GM12878 (cell line): ENCODE results near the gene CD2BP2. TPM values are rescaled to one million over a fixed set of nuclear protein-coding genes. Genes with fewer than 3 reads are reported as not detected.

ENCODE experiments used
- ATF7 ChIP-seq: fragments of 450-650 bp; IDR thresholded peaks from 2 replicates; pipeline ENCODE4 v1.6.1; 2016; ENCODE audit warnings: low read depth, mild to moderate bottlenecking
- BCL11A ChIP-seq: IDR thresholded peaks from 2 replicates; pipeline ENCODE4 v1.6.1; 2011; ENCODE audit warnings: low read depth, low read length
- CREB1 ChIP-seq: IDR thresholded peaks from 2 replicates; pipeline ENCODE4 v1.6.1; 2012; ENCODE audit warnings: low read depth, mild to moderate bottlenecking, inconsistent platforms
- DPF2 ChIP-seq: fragments of 450-650 bp; IDR thresholded peaks from 2 replicates; pipeline ENCODE4 v1.6.1; 2017; ENCODE audit warnings: mild to moderate bottlenecking
- ETV6 ChIP-seq, 2 experiments: fragments of 450-650 bp in 1 of 2; IDR thresholded peaks in 1 of 2; conservative IDR thresholded peaks in 1 of 2; 2 replicates each; pipeline ENCODE4 v1.6.1; 2014; ENCODE audit warnings: antibody characterized with exemption in 1 of 2, borderline replicate concordance in 1 of 2, low read depth in 1 of 2, mild to moderate bottlenecking in 1 of 2, moderate library complexity in 1 of 2
- GABPA ChIP-seq: IDR thresholded peaks from 2 replicates; pipeline ENCODE4 v1.6.1; 2014; ENCODE audit warnings: antibody characterized with exemption, low read depth, mild to moderate bottlenecking, inconsistent platforms
- IRF4 ChIP-seq: IDR thresholded peaks from 2 replicates; pipeline ENCODE4 v1.6.1; 2011; ENCODE audit warnings: low read depth, low read length
- NFXL1 ChIP-seq: fragments of 450-650 bp; IDR thresholded peaks from 2 replicates; pipeline ENCODE4 v1.6.1; 2017; ENCODE audit warnings: antibody characterized with exemption, mild to moderate bottlenecking, borderline replicate concordance
- NFYB ChIP-seq: IDR thresholded peaks from 2 replicates; pipeline ENCODE4 v1.6.1; 2011; ENCODE audit warnings: low read depth, mild to moderate bottlenecking, low read length, improper control_type of control experiment, moderate library complexity; ENCODE audit not compliant: insufficient read depth
- POLR2AphosphoS5 ChIP-seq: IDR thresholded peaks from 2 replicates; pipeline ENCODE4 v1.6.1; 2011; ENCODE audit warnings: mild to moderate bottlenecking, low read length, inconsistent platforms
- RB1 ChIP-seq: fragments of 450-650 bp; formaldehyde crosslinking; IDR thresholded peaks from 2 replicates; pipeline ENCODE4 v1.6.1; 2017; ENCODE audit warnings: mild to moderate bottlenecking, borderline replicate concordance
- SMAD5 ChIP-seq: IDR thresholded peaks from 2 replicates; pipeline ENCODE4 v1.6.1; 2016; ENCODE audit warnings: antibody characterized with exemption, low read depth
- SMARCA5 ChIP-seq: fragments of 450-650 bp; IDR thresholded peaks from 2 replicates; pipeline ENCODE4 v1.6.1; 2017; ENCODE audit warnings: mild to moderate bottlenecking
- SPI1 ChIP-seq: IDR thresholded peaks from 2 replicates; pipeline ENCODE4 v1.6.1; 2011; ENCODE audit warnings: low read depth, mild to moderate bottlenecking, low read length, moderate library complexity, borderline replicate concordance; ENCODE audit not compliant: insufficient read depth
- ZNF217 ChIP-seq: fragments of 450-650 bp; IDR thresholded peaks from 2 replicates; pipeline ENCODE4 v1.6.1; 2017; ENCODE audit warnings: antibody characterized with exemption, mild to moderate bottlenecking
- polyA plus RNA-seq, 11 experiments: library from polyadenylated mRNA; depleted of rRNA in 4 of 11; unstranded in 6 of 11; stranded (reverse) in 5 of 11; fragments of >200 nt; fragmentation: Nextera tagmentation in 4 of 11; fragmentation: Illumina TruSeq in 1 of 11; extraction: Ambion mirVana in 4 of 11; extraction: Trizol in 1 of 11; gene quantifications; 1 replicate in 1 of 11; 2 replicates in 10 of 11; pipeline versions ENCODE4 v1.2.1 to v1.2.3, GENCODE V29; 2011 to 2016; ENCODE audit warnings: inconsistent platforms in 2 of 11, missing spikeins in 2 of 11, low read depth in 1 of 11
- total RNA-seq, 4 experiments: library from RNA; depleted of rRNA in 3 of 4; stranded (reverse); fragments of >200 nt in 3 of 4; fragmentation: Illumina TruSeq in 1 of 4; extraction: Trizol in 1 of 4; gene quantifications; 2 replicates each; pipeline versions ENCODE4 v1.2.1 to v1.2.3, GENCODE V29; 2013 to 2021
- TF ChIP-seq, protein P1 (sequence below): IDR thresholded peaks from 2 replicates; pipeline ENCODE4 v1.6.1; 2012; ENCODE audit warnings: low read depth, low read length, improper control_type of control experiment
- TF ChIP-seq, protein P2 (sequence below): fragments of 450-650 bp; IDR thresholded peaks from 2 replicates; pipeline ENCODE4 v1.6.1; 2016; ENCODE audit warnings: mild to moderate bottlenecking, moderate library complexity, borderline replicate concordance
- TF ChIP-seq, protein P3 (sequence below): fragments of 450-650 bp; IDR thresholded peaks from 2 replicates; pipeline ENCODE4 v1.6.1; 2017; ENCODE audit warnings: low read depth, mild to moderate bottlenecking, moderate library complexity
- TF ChIP-seq, protein P4 (sequence below): IDR thresholded peaks from 2 replicates; pipeline ENCODE4 v1.6.1; 2012; ENCODE audit warnings: low read length, inconsistent platforms
- TF ChIP-seq, protein P5 (sequence below): fragments of 150-350 bp; IDR thresholded peaks from 2 replicates; pipeline ENCODE4 v1.6.1; 2014; ENCODE audit warnings: mild to moderate bottlenecking, low read depth, low read length

CD2BP2 gene
- total and polyA plus RNA-seq, 10 of the 15 experiments (the other 5 are each of a cell fraction or from before 2014, with no cell fraction given) = 3.3 to 47.9 (median 31.8) TPM

DNA sequence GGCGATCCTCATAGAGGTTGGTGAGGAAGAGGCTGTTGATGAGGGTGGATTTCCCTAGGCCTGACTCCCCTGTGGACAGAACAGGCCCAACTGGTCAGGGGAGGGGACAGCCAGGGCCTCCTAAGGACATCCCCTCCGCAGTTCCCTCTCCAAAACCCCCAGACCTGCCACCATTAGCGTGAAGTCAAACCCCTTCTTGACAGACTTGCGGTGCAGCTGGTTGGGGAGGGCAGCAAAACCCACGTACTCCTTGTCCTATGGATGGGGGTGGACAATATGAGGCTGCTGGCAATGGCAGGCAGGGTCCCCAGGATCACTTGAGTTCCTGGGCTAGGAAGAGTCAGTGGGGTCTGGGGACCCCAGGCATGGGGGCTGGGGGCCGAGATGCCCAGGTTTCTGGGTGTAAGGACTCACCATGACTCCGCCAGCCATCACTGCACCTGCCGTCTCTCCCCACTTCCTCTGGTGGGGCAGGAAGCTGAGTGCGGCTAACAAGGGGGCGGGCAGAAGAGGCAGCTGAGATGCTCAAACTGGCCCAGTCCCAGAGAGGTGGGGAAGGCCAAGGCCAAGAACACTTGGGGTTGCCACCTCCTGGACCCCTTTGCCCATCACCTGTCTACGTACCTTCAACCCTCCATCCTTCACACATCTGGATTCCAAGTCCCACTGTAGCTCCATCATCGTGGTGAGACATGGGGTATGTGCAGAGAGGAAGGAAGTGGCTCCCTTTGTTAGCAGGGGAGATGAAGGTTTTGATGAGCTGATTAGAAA, 27.2 kb upstream of the CD2BP2 start, which contains the start of gene SEPTIN1 (continued):
- TF ChIP-seq NFXL1 (no peak), SMARCA5 (no peak), SPI1 (peak; percentile 90), BCL11A (peak; percentile 24; the same call in 1 of the 2 replicates), GABPA (peak; percentile 81), DPF2 (peak; percentile 45; the same call in 1 of the 2 replicates), RB1 (peak; percentile 47; the same call in 1 of the 2 replicates), IRF4 (0 out of 2 replicates have a peak, but pooled peaks have one; percentile 9), SMAD5 (peak; percentile 43; the same call in 1 of the 2 replicates), ETV6 (conservative IDR thresholded peaks at IDR 0.05 in 1 of 2, IDR thresholded peaks at IDR 0.05 in 1 of 2; ENCODE audit: borderline replicate concordance in 1 of 2, low read depth in 1 of 2) (peak in 1 of 2 experiments; percentile 68; a peak in 1 of 4 replicates), ZNF217 (no peak), NFYB (no peak), CREB1 (0 out of 2 replicates have a peak, but pooled peaks have one; percentile 12), ATF7 (peak; percentile 27; the same call in 1 of the 2 replicates), POLR2AphosphoS5 (peak; percentile 92)
- TF ChIP-seq, protein P1, sequence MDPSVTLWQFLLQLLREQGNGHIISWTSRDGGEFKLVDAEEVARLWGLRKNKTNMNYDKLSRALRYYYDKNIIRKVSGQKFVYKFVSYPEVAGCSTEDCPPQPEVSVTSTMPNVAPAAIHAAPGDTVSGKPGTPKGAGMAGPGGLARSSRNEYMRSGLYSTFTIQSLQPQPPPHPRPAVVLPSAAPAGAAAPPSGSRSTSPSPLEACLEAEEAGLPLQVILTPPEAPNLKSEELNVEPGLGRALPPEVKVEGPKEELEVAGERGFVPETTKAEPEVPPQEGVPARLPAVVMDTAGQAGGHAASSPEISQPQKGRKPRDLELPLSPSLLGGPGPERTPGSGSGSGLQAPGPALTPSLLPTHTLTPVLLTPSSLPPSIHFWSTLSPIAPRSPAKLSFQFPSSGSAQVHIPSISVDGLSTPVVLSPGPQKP = no peak
- TF ChIP-seq, protein P2, sequence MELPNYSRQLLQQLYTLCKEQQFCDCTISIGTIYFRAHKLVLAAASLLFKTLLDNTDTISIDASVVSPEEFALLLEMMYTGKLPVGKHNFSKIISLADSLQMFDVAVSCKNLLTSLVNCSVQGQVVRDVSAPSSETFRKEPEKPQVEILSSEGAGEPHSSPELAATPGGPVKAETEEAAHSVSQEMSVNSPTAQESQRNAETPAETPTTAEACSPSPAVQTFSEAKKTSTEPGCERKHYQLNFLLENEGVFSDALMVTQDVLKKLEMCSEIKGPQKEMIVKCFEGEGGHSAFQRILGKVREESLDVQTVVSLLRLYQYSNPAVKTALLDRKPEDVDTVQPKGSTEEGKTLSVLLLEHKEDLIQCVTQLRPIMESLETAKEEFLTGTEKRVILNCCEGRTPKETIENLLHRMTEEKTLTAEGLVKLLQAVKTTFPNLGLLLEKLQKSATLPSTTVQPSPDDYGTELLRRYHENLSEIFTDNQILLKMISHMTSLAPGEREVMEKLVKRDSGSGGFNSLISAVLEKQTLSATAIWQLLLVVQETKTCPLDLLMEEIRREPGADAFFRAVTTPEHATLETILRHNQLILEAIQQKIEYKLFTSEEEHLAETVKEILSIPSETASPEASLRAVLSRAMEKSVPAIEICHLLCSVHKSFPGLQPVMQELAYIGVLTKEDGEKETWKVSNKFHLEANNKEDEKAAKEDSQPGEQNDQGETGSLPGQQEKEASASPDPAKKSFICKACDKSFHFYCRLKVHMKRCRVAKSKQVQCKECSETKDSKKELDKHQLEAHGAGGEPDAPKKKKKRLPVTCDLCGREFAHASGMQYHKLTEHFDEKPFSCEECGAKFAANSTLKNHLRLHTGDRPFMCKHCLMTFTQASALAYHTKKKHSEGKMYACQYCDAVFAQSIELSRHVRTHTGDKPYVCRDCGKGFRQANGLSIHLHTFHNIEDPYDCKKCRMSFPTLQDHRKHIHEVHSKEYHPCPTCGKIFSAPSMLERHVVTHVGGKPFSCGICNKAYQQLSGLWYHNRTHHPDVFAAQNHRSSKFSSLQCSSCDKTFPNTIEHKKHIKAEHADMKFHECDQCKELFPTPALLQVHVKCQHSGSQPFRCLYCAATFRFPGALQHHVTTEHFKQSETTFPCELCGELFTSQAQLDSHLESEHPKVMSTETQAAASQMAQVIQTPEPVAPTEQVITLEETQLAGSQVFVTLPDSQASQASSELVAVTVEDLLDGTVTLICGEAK = peak; percentile 76; the same call in 1 of the 2 replicates
- TF ChIP-seq, protein P3, sequence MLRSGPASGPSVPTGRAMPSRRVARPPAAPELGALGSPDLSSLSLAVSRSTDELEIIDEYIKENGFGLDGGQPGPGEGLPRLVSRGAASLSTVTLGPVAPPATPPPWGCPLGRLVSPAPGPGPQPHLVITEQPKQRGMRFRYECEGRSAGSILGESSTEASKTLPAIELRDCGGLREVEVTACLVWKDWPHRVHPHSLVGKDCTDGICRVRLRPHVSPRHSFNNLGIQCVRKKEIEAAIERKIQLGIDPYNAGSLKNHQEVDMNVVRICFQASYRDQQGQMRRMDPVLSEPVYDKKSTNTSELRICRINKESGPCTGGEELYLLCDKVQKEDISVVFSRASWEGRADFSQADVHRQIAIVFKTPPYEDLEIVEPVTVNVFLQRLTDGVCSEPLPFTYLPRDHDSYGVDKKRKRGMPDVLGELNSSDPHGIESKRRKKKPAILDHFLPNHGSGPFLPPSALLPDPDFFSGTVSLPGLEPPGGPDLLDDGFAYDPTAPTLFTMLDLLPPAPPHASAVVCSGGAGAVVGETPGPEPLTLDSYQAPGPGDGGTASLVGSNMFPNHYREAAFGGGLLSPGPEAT = peak; percentile 68
- TF ChIP-seq, protein P4, sequence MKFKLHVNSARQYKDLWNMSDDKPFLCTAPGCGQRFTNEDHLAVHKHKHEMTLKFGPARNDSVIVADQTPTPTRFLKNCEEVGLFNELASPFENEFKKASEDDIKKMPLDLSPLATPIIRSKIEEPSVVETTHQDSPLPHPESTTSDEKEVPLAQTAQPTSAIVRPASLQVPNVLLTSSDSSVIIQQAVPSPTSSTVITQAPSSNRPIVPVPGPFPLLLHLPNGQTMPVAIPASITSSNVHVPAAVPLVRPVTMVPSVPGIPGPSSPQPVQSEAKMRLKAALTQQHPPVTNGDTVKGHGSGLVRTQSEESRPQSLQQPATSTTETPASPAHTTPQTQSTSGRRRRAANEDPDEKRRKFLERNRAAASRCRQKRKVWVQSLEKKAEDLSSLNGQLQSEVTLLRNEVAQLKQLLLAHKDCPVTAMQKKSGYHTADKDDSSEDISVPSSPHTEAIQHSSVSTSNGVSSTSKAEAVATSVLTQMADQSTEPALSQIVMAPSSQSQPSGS = no peak
- TF ChIP-seq, protein P5, sequence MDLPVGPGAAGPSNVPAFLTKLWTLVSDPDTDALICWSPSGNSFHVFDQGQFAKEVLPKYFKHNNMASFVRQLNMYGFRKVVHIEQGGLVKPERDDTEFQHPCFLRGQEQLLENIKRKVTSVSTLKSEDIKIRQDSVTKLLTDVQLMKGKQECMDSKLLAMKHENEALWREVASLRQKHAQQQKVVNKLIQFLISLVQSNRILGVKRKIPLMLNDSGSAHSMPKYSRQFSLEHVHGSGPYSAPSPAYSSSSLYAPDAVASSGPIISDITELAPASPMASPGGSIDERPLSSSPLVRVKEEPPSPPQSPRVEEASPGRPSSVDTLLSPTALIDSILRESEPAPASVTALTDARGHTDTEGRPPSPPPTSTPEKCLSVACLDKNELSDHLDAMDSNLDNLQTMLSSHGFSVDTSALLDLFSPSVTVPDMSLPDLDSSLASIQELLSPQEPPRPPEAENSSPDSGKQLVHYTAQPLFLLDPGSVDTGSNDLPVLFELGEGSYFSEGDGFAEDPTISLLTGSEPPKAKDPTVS = no peak
